ENCODE results near the gene SREBF1. TPM values are rescaled to one million over a fixed set of nuclear protein-coding genes. Genes with fewer than 3 reads are reported as not detected.

SREBF1 gene
- total RNA-seq, 2 experiments from 2014 or later, result 177 to 186 TPM

- no peaks in the 10 kb centered on the region for H3K9me3 Mint-ChIP-seq
- ChIA-PET POLR2A (no interaction called here), CTCF (no interaction called here)
- no peak overlapping the region for H3K4me3 Mint-ChIP-seq
- peaks cover 4% of the 10 kb centered on the region for H3K36me3 Mint-ChIP-seq (ENCODE audit: low read depth)
- H3K4me1 Mint-ChIP-seq, result peaks cover 5% of the 10 kb centered on the region
- H3K27me3 Mint-ChIP-seq, result no peaks in the 10 kb centered on the region
- DNase-seq, result no peak
- no peak overlapping the region for H3K27ac Mint-ChIP-seq
Observed at GRCh38 chr17:17798573-17799255, 38.1 kb downstream of the SREBF1 start.

GRCh38 chr17:17798010-17798556 lies 38.7 kb downstream of the SREBF1 start:
- ChIA-PET POLR2A (no interaction called here), CTCF (no interaction called here)
- H3K4me1 Mint-ChIP-seq, result peaks cover 12% of the 10 kb centered on the region
- DNase-seq, result no peak
- peaks cover 10% of the 10 kb centered on the region for H3K36me3 Mint-ChIP-seq (ENCODE audit: low read depth)
- no peaks in the 10 kb centered on the region for H3K27me3 Mint-ChIP-seq
- no peak overlapping the region for H3K4me3 Mint-ChIP-seq
- H3K9me3 Mint-ChIP-seq, result no peaks in the 10 kb centered on the region
- no peak overlapping the region for H3K27ac Mint-ChIP-seq

GRCh38 chr17:17797119-17797809 lies 39.5 kb downstream of the SREBF1 start:
- Mint-ChIP-seq H3K27ac (no peak overlapping the region), H3K36me3 (ENCODE audit: low read depth) (peaks cover 10% of the 10 kb centered on the region), H3K9me3 (no peaks in the 10 kb centered on the region), H3K27me3 (no peaks in the 10 kb centered on the region), H3K4me3 (no peak overlapping the region), H3K4me1 (peaks cover 20% of the 10 kb centered on the region)
- DNase-seq, result no peak
- ChIA-PET CTCF (no interaction called here), POLR2A (interaction anchor here (0.6 kb wide), 1 partner anchor 21 kb away, joined by 3 read pairs; no protein-coding TSS in a partner anchor)

- H3K4me1 Mint-ChIP-seq, result peaks cover 25% of the 10 kb centered on the region
- H3K27ac Mint-ChIP-seq, result no peak overlapping the region
- DNase-seq, result no peak
- H3K4me3 Mint-ChIP-seq, result no peak overlapping the region
- CTCF ChIA-PET, result no interaction called here
- H3K36me3 Mint-ChIP-seq (ENCODE audit: low read depth), result peaks cover 10% of the 10 kb centered on the region
- no peaks in the 10 kb centered on the region for H3K9me3 Mint-ChIP-seq
- POLR2A ChIA-PET, result interaction anchor here (0.6 kb wide), 1 partner anchor 22 kb away, joined by 3 read pairs; no protein-coding TSS in a partner anchor
- H3K27me3 Mint-ChIP-seq, result no peaks in the 10 kb centered on the region
Observed at GRCh38 chr17:17796787-17797061, 40.1 kb downstream of the SREBF1 start.

- Mint-ChIP-seq H3K9me3 (no peaks in the 10 kb centered on the region), H3K4me3 (no peak overlapping the region), H3K4me1 (peaks cover 27% of the 10 kb centered on the region), H3K36me3 (ENCODE audit: low read depth) (peaks cover 10% of the 10 kb centered on the region), H3K27ac (no peak overlapping the region), H3K27me3 (no peaks in the 10 kb centered on the region)
- DNase-seq, result no peak
- ChIA-PET POLR2A (interaction anchor here (1.5 kb wide), 1 partner anchor 40 kb away, joined by 3 read pairs; no protein-coding TSS in a partner anchor), CTCF (no interaction called here)
Observed at GRCh38 chr17:17795946-17796786, 40.6 kb downstream of the SREBF1 start.

GRCh38 chr17:17795296-17795695 lies 41.5 kb downstream of the SREBF1 start:
- Mint-ChIP-seq H3K36me3 (ENCODE audit: low read depth) (peaks cover 10% of the 10 kb centered on the region), H3K9me3 (no peaks in the 10 kb centered on the region), H3K4me3 (no peak overlapping the region), H3K27me3 (no peaks in the 10 kb centered on the region), H3K27ac (no peak overlapping the region), H3K4me1 (peaks cover 27% of the 10 kb centered on the region)
- DNase-seq, result no peak
- POLR2A ChIA-PET, result interaction anchor here (1.5 kb wide), 1 partner anchor 41 kb away, joined by 3 read pairs; no protein-coding TSS in a partner anchor
- CTCF ChIA-PET, result no interaction called here

- no peaks in the 10 kb centered on the region for H3K27me3 Mint-ChIP-seq
- H3K27ac Mint-ChIP-seq, result no peak overlapping the region
- DNase-seq, result no peak
- H3K4me1 Mint-ChIP-seq, result peaks cover 27% of the 10 kb centered on the region
- CTCF ChIA-PET, result no interaction called here
- H3K9me3 Mint-ChIP-seq, result no peaks in the 10 kb centered on the region
- peaks cover 10% of the 10 kb centered on the region for H3K36me3 Mint-ChIP-seq (ENCODE audit: low read depth)
- POLR2A ChIA-PET, result interaction anchor here (1.0 to 1.5 kb wide), 2 partner anchors 28 to 42 kb away, joined by 3 read pairs; no protein-coding TSS in a partner anchor
- no peak overlapping the region for H3K4me3 Mint-ChIP-seq
Observed at GRCh38 chr17:17794382-17794781, 42.4 kb downstream of the SREBF1 start.

GRCh38 chr17:17793378-17794214 lies 43.2 kb downstream of the SREBF1 start:
- peaks cover 10% of the 10 kb centered on the region for H3K36me3 Mint-ChIP-seq (ENCODE audit: low read depth)
- H3K27me3 Mint-ChIP-seq, result no peaks in the 10 kb centered on the region
- ChIA-PET CTCF (interaction anchor here (0.9 to 1.4 kb wide), 3 partner anchors 11 to 111 kb away, joined by 3 to 4 read pairs (median 4); no protein-coding TSS in a partner anchor), POLR2A (interaction anchor here (0.6 to 1.6 kb wide), 8 partner anchors 8 to 114 kb away, joined by 3 to 6 read pairs (median 3); no protein-coding TSS in a partner anchor)
- H3K4me1 Mint-ChIP-seq, result peaks cover 27% of the 10 kb centered on the region
- DNase-seq, result no peak
- peak overlapping the region; percentile 18 for H3K4me3 Mint-ChIP-seq
- peak overlapping the region; percentile 72 for H3K27ac Mint-ChIP-seq
- no peaks in the 10 kb centered on the region for H3K9me3 Mint-ChIP-seq

- Mint-ChIP-seq H3K27me3 (no peaks in the 10 kb centered on the region), H3K36me3 (ENCODE audit: low read depth) (peaks cover 10% of the 10 kb centered on the region), H3K4me1 (peaks cover 27% of the 10 kb centered on the region), H3K27ac (peak overlapping the region; percentile 74), H3K4me3 (no peak overlapping the region), H3K9me3 (no peaks in the 10 kb centered on the region)
- POLR2A ChIA-PET, result interaction anchor here (0.5 to 1.6 kb wide), 10 partner anchors 9 to 292 kb away, joined by 3 to 6 read pairs (median 4); no protein-coding TSS in a partner anchor
- DNase-seq, result peak; percentile 76
- CTCF ChIA-PET, result interaction anchor here (0.7 to 1.4 kb wide), 5 partner anchors 10 to 801 kb away, joined by 3 to 4 read pairs (median 3); no protein-coding TSS in a partner anchor
Observed at GRCh38 chr17:17792551-17793377, 44.0 kb downstream of the SREBF1 start.

GRCh38 chr17:17792037-17792550 lies 44.7 kb downstream of the SREBF1 start:
- H3K27ac Mint-ChIP-seq, result peak overlapping the region; percentile 40
- peaks cover 10% of the 10 kb centered on the region for H3K36me3 Mint-ChIP-seq (ENCODE audit: low read depth)
- no peaks in the 10 kb centered on the region for H3K27me3 Mint-ChIP-seq
- ChIA-PET CTCF (interaction anchor here (1.0 kb wide), 1 partner anchor 241 kb away, joined by 3 read pairs; no protein-coding TSS in a partner anchor), POLR2A (interaction anchor here (0.8 to 1.6 kb wide), 7 partner anchors 8 to 113 kb away, joined by 3 to 6 read pairs (median 3); no protein-coding TSS in a partner anchor)
- DNase-seq, result no peak
- peaks cover 27% of the 10 kb centered on the region for H3K4me1 Mint-ChIP-seq
- H3K9me3 Mint-ChIP-seq, result no peaks in the 10 kb centered on the region
- H3K4me3 Mint-ChIP-seq, result no peak overlapping the region
